GM12872 (cell line): ENCODE measurements around the gene TK1.
A peak's percentile ranks its signal among the peaks of the same experiment; 100 is the strongest.

ENCODE experiments used
- CTCF ChIP-seq: IDR thresholded peaks from 3 replicates; pipeline ENCODE4 v1.5.1; 2011; ENCODE audit warnings: low read depth, mild to moderate bottlenecking, low read length, moderate library complexity; ENCODE audit not compliant: insufficient read depth

Gene TK1

GRCh38 chr17:78131172-78132083, 55.4 kb downstream of the TK1 start:
- peak; percentile 22; the same call in 2 of the 3 replicates for TF ChIP-seq CTCF

DNA sequence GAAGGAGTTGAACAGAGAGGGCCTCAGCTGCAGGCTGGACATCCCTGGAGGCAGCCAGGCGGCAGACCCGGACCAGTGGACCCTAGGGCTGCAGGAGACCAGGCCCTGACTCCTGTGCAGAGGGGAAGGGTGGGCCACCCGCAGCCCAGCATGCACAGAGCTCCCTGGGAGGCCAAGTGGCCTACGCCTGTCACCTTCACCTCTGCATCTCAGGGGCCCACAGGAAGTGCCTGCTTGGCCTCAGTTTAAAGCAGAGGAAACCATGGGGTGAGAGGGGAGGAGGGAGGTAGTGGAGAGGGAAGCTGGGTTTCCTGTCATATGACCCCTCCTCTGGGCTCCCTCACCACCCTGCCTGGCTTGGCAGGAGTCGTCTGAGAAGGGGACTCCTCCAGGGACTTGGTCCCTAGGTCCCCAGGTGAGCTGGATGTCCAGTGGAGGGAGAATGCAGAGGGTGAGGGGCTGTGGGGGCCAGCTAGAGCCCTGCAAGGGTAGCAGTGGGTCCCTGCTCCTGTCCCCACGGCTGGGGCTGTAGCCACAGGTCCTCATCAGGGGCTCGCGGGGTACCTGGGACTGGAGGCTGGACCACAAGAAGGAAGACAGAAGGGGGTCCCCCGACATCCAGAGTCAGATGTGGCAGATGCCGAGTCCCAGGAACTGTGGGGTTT, 56.3 kb downstream of the TK1 start, which contains the start of gene TMC8:
Gene TMC8 (plus strand): TSS at position 335 of the 665 bp plus-strand sequence. CDS start 818 bp downstream, outside the sequence.
- no peak for TF ChIP-seq CTCF

DNA sequence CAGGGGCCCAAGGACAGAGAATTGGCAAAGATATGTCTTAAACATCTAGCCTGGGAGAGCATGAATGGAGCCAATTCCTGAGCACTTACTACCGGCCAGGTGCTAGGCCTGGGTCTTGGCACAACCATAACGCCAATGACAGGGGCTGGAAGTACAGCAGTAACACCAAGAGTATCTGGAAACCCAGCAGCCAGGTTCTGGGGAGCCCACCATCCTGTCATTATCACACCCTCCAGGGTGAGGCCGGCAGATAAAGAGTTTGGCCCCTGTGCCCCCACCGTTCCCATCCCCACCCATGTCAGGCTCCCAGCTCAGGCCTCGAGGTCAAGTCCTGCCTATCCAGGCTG, 56.8 kb downstream of the TK1 start:
- TF ChIP-seq CTCF = no peak

DNA sequence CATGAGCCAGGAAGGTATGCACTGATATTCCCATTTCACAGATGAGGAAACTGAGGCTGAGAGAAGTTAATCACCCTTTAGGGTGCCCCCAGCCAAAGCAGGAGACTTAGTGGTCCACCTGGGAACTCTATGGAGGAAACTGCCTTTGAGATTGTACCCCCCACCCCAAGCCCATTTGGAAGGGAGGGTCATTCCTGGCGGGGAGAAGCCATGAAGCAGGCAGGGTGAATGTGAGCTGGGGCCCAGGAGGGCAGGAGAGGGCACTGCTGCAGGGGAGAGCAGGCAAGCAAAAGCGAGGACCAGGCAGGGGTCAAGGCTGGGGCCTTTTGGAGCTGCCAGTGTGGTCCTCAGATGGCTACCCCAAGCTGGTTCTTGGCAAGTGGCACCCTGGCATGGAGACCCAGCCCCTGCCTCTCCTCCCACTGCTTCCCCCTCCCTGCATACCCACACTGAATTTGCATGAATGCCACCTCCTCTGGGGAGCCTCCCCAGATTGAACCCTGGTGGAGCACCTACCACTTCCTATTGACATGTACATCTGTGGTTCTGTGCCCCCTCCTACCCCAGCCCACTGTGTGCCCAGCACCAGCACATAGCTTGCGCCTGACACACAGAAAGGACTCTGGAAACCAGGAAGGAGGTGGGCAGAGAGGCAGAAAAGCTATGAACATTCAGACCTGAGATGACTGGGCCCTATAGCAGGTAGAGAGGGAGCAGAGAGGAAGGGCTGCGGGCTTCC, 57.3 kb downstream of the TK1 start:
- no peak for TF ChIP-seq CTCF

GRCh38 chr17:78128551-78129350, 58.1 kb downstream of the TK1 start, which contains the start of gene TMC6:
Gene TMC6 (minus strand): TSS chr17:78128755. CDS start chr17:78126832, 1,923 bp downstream.
- TF ChIP-seq CTCF = no peak

GRCh38 chr17:78127888-78128550, 58.8 kb downstream of the TK1 start:
- no peak for TF ChIP-seq CTCF
